Stimulated activated CD8-positive, alpha-beta memory T cell treated with anti-CD3 and anti-CD28 coated beads, Interleukin-7, amount 100 ng/mL, for 24 hours (primary cell): Measurements from ENCODE around the gene TREX2.

Experiments used
- DNase-seq: peaks from one replicate; pipeline ENCODE4 v3.0.0-alpha.2; 2020; ENCODE audit warnings: low read depth

The TREX2 gene

GRCh38 chrX:153455571-153455970 is 9.7 kb upstream of the TREX2 start:
- no peak for DNase-seq

- no peak for DNase-seq
Observed at GRCh38 chrX:153454901-153455550, 9.2 kb upstream of the TREX2 start.

- DNase-seq = no peak
Observed at GRCh38 chrX:153450949-153451277, 5.1 kb upstream of the TREX2 start.

GRCh38 chrX:153450114-153450948 is 4.5 kb upstream of the TREX2 start:
- DNase-seq = no peak

- DNase-seq = no peak
Observed at GRCh38 chrX:153449368-153450113, 3.7 kb upstream of the TREX2 start.

GRCh38 chrX:153448556-153449367 is 2.9 kb upstream of the TREX2 start:
- DNase-seq = no peak

- no peak for DNase-seq
Observed at GRCh38 chrX:153447581-153447960, 1.7 kb upstream of the TREX2 start.

GRCh38 chrX:153446950-153447580 is 1.2 kb upstream of the TREX2 start:
- DNase-seq = no peak

- DNase-seq = no peak
Observed at GRCh38 chrX:153446636-153446936, 730 bp upstream of the TREX2 start.

- no peak for DNase-seq
Observed at GRCh38 chrX:153445106-153445855, 575 bp downstream of the TREX2 start.

GRCh38 chrX:153444333-153445011 is 1.4 kb downstream of the TREX2 start:
- DNase-seq = no peak

- DNase-seq = no peak
Observed at GRCh38 chrX:153443476-153444332, 2.2 kb downstream of the TREX2 start.

GRCh38 chrX:153442463-153442862 is 3.4 kb downstream of the TREX2 start:
- no peak for DNase-seq

GRCh38 chrX:153441981-153442380 is 3.9 kb downstream of the TREX2 start:
- no peak for DNase-seq

- no peak for DNase-seq
Observed at GRCh38 chrX:153441296-153441695, 4.6 kb downstream of the TREX2 start.

- DNase-seq = no peak
Observed at GRCh38 chrX:153440556-153441135, 5.2 kb downstream of the TREX2 start.

GRCh38 chrX:153439977-153440376 is 5.9 kb downstream of the TREX2 start:
- DNase-seq = no peak

- DNase-seq = no peak
Observed at GRCh38 chrX:153438532-153438931, 7.3 kb downstream of the TREX2 start.

- no peak for DNase-seq
Observed at GRCh38 chrX:153435845-153436244, 10.0 kb downstream of the TREX2 start.
